MM.1S (cell line): ENCODE measurements around the gene R3HDM2.

ENCODE experiments used
- EZH2 ChIP-seq: fragments of 300-600 bp; sonication (generic); optimal IDR thresholded peaks from 2 replicates; pipeline ENCODE3; 2017; ENCODE audit warnings: low read depth, mild to moderate bottlenecking, antibody characterized with exemption, low read length, mixed read lengths
- EZH2phosphoT487 ChIP-seq: fragments of 300-600 bp; sonication (generic); IDR thresholded peaks from 2 replicates; pipeline ENCODE4 v1.6.1; 2018; ENCODE audit warnings: antibody characterized with exemption, low read length
- TF ChIP-seq, protein P1 (sequence below): fragments of 300-600 bp; sonication (generic); IDR thresholded peaks from 2 replicates; pipeline ENCODE4 v1.5.1; 2016; ENCODE audit warnings: antibody characterized with exemption, low read length, mixed read lengths

DNA sequence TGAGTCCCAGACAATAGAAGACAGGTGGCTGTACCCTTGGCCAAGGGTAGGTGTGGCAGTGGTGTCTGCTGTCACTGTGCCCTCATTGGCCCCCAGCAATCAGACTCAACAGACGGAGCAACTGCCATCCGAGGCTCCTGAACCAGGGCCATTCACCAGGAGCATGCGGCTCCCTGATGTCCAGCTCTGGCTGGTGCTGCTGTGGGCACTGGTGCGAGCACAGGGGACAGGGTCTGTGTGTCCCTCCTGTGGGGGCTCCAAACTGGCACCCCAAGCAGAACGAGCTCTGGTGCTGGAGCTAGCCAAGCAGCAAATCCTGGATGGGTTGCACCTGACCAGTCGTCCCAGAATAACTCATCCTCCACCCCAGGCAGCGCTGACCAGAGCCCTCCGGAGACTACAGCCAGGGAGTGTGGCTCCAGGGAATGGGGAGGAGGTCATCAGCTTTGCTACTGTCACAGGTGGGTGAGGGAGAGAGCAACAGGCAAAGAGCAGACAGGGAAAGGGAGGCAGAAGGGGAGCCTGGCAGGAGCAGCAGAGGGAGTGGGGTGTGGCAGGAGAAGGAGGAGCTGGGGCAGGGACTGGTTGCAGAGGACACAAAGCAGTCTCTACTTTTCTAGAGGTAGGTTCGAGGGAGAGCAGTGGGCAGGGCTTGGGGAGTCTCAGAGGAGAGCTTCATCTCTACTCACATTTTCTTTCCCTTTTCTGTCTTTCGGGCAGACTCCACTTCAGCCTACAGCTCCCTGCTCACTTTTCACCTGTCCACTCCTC is 24.7 kb upstream of the R3HDM2 start:
- TF ChIP-seq, protein P1, sequence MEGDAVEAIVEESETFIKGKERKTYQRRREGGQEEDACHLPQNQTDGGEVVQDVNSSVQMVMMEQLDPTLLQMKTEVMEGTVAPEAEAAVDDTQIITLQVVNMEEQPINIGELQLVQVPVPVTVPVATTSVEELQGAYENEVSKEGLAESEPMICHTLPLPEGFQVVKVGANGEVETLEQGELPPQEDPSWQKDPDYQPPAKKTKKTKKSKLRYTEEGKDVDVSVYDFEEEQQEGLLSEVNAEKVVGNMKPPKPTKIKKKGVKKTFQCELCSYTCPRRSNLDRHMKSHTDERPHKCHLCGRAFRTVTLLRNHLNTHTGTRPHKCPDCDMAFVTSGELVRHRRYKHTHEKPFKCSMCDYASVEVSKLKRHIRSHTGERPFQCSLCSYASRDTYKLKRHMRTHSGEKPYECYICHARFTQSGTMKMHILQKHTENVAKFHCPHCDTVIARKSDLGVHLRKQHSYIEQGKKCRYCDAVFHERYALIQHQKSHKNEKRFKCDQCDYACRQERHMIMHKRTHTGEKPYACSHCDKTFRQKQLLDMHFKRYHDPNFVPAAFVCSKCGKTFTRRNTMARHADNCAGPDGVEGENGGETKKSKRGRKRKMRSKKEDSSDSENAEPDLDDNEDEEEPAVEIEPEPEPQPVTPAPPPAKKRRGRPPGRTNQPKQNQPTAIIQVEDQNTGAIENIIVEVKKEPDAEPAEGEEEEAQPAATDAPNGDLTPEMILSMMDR, result no peak
- TF ChIP-seq EZH2, result no peak
- no peak for TF ChIP-seq EZH2phosphoT487
